B cell (primary cell): Measurements from ENCODE around the gene ADGRL4. TPM values are rescaled to one million over a fixed set of nuclear protein-coding genes. Genes with fewer than 3 reads are reported as not detected.

Experiments used
- ATAC-seq: fragments of 200-7000 bp; cut with Tn5 transposase; one replicate; pipeline ENCODE4 v1.10.0; 2021; ENCODE audit warnings: low read depth, mild to moderate bottlenecking, moderate number of reproducible peaks, moderate library complexity
- CTCF ChIA-PET: fragments of 350-600 bp; sonication (Branson Sonifier 250); formaldehyde crosslinking; loops from one replicate; lab custom pipeline; 2021; ENCODE audit warnings: antibody characterized with exemption, inconsistent platforms; lab: Charles Lee
- POLR2A ChIA-PET: fragments of 350-600 bp; sonication (Branson Sonifier 250); formaldehyde crosslinking; loops from one replicate; lab custom pipeline; 2021; ENCODE audit warnings: antibody characterized with exemption; lab: Charles Lee
- DNase-seq: peaks from one replicate; pipeline ENCODE4 v3.0.0; 2013
- H2AFZ ChIP-seq: 2 replicates; pipeline ENCODE4 v1.6.1; 2012; ENCODE audit warnings: mild to moderate bottlenecking, low read depth, low read length; ENCODE audit not compliant: insufficient read depth, poor library complexity, severe bottlenecking
- H3K27ac ChIP-seq, 2 donors: 1 replicate in 1 of 2; 2 replicates in 1 of 2; pipeline ENCODE4 v1.5.1; 2012 to 2013; ENCODE audit warnings: low read length in 2 of 2, mild to moderate bottlenecking in 2 of 2, moderate library complexity in 1 of 2
- H3K27me3 ChIP-seq, 4 experiments: fragments of 200-600 bp in 1 of 4; sonication (generic) in 1 of 4; replicated peaks in 1 of 4; 1 replicate in 2 of 4; 2 replicates in 2 of 4; pipeline versions ENCODE4 v1.6.1 to v1.7.0; 2013 to 2016; ENCODE audit warnings: low read length in 3 of 4, mild to moderate bottlenecking in 2 of 4, mixed read lengths in 1 of 4, moderate library complexity in 1 of 4; ENCODE audit not compliant: insufficient read depth in 4 of 4, control insufficient read depth in 3 of 4; ENCODE audit errors: control extremely low read depth in 1 of 4
- H3K36me3 ChIP-seq, 2 experiments: replicated peaks in 1 of 2; 1 replicate in 1 of 2; 2 replicates in 1 of 2; pipeline versions ENCODE4 v1.6.1 to v1.7.1; 2013; ENCODE audit warnings: low read length in 1 of 2; ENCODE audit not compliant: insufficient read depth in 2 of 2, control insufficient read depth in 1 of 2; ENCODE audit errors: control extremely low read depth in 1 of 2, extremely low read depth in 1 of 2
- H3K4me1 ChIP-seq, 2 donors: fragments of 200-600 bp in 1 of 2; sonication (generic) in 1 of 2; 1 replicate in 1 of 2; 2 replicates in 1 of 2; pipeline versions ENCODE4 v1.5.1 to v1.6.1; 2013 to 2017; ENCODE audit warnings: low read length in 2 of 2; ENCODE audit not compliant: control insufficient read depth in 2 of 2, insufficient read depth in 2 of 2
- H3K4me2 ChIP-seq: replicated peaks from 2 replicates; pipeline ENCODE3; 2012; ENCODE audit warnings: mild to moderate bottlenecking, low read depth, low read length; ENCODE audit not compliant: poor library complexity, severe bottlenecking
- H3K4me3 ChIP-seq, 5 experiments: fragments of 200-600 bp in 1 of 5; sonication (generic) in 1 of 5; 1 replicate in 3 of 5; 2 replicates in 2 of 5; pipeline versions ENCODE4 v1.5.1 to v1.7.0; 2011 to 2016; ENCODE audit warnings: low read length in 4 of 5, mild to moderate bottlenecking in 4 of 5, low read depth in 2 of 5, control low read depth in 1 of 5, moderate library complexity in 1 of 5; ENCODE audit not compliant: insufficient read depth in 1 of 5; ENCODE audit errors: control extremely low read depth in 1 of 5, extremely low read depth in 1 of 5
- H3K79me2 ChIP-seq: fragments of 200-600 bp; sonication (generic); one replicate; pipeline ENCODE4 v1.6.0; 2016; ENCODE audit warnings: low read length; ENCODE audit not compliant: control insufficient read depth, insufficient read depth
- H3K9ac ChIP-seq: fragments of 200-600 bp; sonication (generic); 2 replicates; pipeline ENCODE4 v1.6.1; 2017; ENCODE audit warnings: mild to moderate bottlenecking, low read length, moderate library complexity
- H3K9me3 ChIP-seq, 3 donors: one replicate each; pipeline versions ENCODE4 v1.6.1 to v1.7.1; 2013; ENCODE audit warnings: low read length in 2 of 3; ENCODE audit not compliant: control insufficient read depth in 2 of 3, insufficient read depth in 1 of 3; ENCODE audit errors: control extremely low read depth in 1 of 3
- H4K20me1 ChIP-seq: 2 replicates; pipeline ENCODE4 v1.6.0; 2012; ENCODE audit warnings: mild to moderate bottlenecking, low read length; ENCODE audit not compliant: insufficient read depth, control insufficient read depth, poor library complexity, severe bottlenecking
- H3K27ac Mint-ChIP-seq: one replicate; pipeline ENCODE4 v1.8.0; 2021; ENCODE audit warnings: mixed read lengths
- H3K27me3 Mint-ChIP-seq: one replicate; pipeline ENCODE4 v1.8.0; 2021; ENCODE audit warnings: mixed read lengths
- H3K4me1 Mint-ChIP-seq: one replicate; pipeline ENCODE4 v1.8.0; 2021; ENCODE audit warnings: mixed read lengths
- H3K4me3 Mint-ChIP-seq: one replicate; pipeline ENCODE4 v1.8.0; 2021; ENCODE audit warnings: mixed read lengths
- H3K9me3 Mint-ChIP-seq: one replicate; pipeline ENCODE4 v1.8.0; 2022; ENCODE audit warnings: mixed read lengths; ENCODE audit not compliant: insufficient read depth
- EZH2 ChIP-seq: IDR thresholded peaks from 2 replicates; pipeline ENCODE4 v1.6.1; 2012; ENCODE audit warnings: borderline replicate concordance, low read depth, mild to moderate bottlenecking, moderate library complexity, low read length; ENCODE audit not compliant: insufficient read depth, poor library complexity, severe bottlenecking
- WGBS: methylation state at CpG from one replicate; pipeline ENCODE4 v1.1.5; 2013; ENCODE audit warnings: missing lambda C conversion rate; ENCODE audit not compliant: insufficient coverage; 5-methylcytosine and 5-hydroxymethylcytosine counted together
- intact Hi-C: fragments of 100-400 bp; cut with micrococcal nuclease; formaldehyde crosslinking; loops from one replicate; pipeline ENCODE4 v1.10.0; 2022
- polyA plus RNA-seq: library from polyadenylated mRNA; depleted of rRNA; stranded (reverse); fragments of >200 nt; gene quantifications from 2 replicates; pipeline ENCODE4 v1.2.3, GENCODE V29; 2012
- total RNA-seq, 2 donors: library from RNA; stranded (reverse); fragments of 120-200 nt in 1 of 2; gene quantifications; 1 replicate in 1 of 2; 2 replicates in 1 of 2; pipeline versions ENCODE4 v1.2.3 to v1.2.4, GENCODE V29; 2013 to 2022
- TF ChIP-seq, protein P1 (sequence below): fragments of 200-600 bp; IDR thresholded peaks from one replicate; pipeline ENCODE4 v1.8.0; 2022; ENCODE audit warnings: antibody characterized with exemption, mild to moderate bottlenecking

The ADGRL4 gene
- total and polyA plus RNA-seq, 2 donors (not counting 1 experiment from before 2014, with no cell fraction given): not detected

GRCh38 chr1:79005945-79006344 is 585 bp downstream of the ADGRL4 start:
- no peak overlapping the region for H3K9ac ChIP-seq
- no peaks in the 10 kb centered on the region for H3K4me1 Mint-ChIP-seq
- H3K79me2 ChIP-seq: no peaks in the 10 kb centered on the region
- peaks cover 3% of the 10 kb centered on the region for H3K9me3 Mint-ChIP-seq
- no peak overlapping the region for H3K4me3 Mint-ChIP-seq
- CTCF ChIA-PET: no interaction called here
- H3K27me3 Mint-ChIP-seq: no peaks in the 10 kb centered on the region
- H2AFZ ChIP-seq: no peak overlapping the region
- no peak overlapping the region for H3K27ac Mint-ChIP-seq
- TF ChIP-seq EZH2: no peak
- TF ChIP-seq, protein P1, sequence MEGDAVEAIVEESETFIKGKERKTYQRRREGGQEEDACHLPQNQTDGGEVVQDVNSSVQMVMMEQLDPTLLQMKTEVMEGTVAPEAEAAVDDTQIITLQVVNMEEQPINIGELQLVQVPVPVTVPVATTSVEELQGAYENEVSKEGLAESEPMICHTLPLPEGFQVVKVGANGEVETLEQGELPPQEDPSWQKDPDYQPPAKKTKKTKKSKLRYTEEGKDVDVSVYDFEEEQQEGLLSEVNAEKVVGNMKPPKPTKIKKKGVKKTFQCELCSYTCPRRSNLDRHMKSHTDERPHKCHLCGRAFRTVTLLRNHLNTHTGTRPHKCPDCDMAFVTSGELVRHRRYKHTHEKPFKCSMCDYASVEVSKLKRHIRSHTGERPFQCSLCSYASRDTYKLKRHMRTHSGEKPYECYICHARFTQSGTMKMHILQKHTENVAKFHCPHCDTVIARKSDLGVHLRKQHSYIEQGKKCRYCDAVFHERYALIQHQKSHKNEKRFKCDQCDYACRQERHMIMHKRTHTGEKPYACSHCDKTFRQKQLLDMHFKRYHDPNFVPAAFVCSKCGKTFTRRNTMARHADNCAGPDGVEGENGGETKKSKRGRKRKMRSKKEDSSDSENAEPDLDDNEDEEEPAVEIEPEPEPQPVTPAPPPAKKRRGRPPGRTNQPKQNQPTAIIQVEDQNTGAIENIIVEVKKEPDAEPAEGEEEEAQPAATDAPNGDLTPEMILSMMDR: no peak
- POLR2A ChIA-PET: no interaction called here
- no peaks in the 10 kb centered on the region for H3K36me3 ChIP-seq
- H3K27ac ChIP-seq: no peak overlapping the region
- intact Hi-C loops: no loop called here
- H3K4me1 ChIP-seq: no peaks in the 10 kb centered on the region
- ATAC-seq: no peak
- H3K9me3 ChIP-seq: peaks cover 0 to 5% (median 0%) of the 10 kb centered on the region in 3 donors
- no peak for DNase-seq
- no peak overlapping the region for H3K4me3 ChIP-seq
- no peaks in the 10 kb centered on the region for H3K27me3 ChIP-seq
- H3K4me2 ChIP-seq: no peak overlapping the region
- no peaks in the 10 kb centered on the region for H4K20me1 ChIP-seq
- WGBS: 70% methylated on average over 2 of the region's 4 CpGs

GRCh38 chr1:79004916-79005315 is 1.6 kb downstream of the ADGRL4 start:
- no peaks in the 10 kb centered on the region for H3K27me3 Mint-ChIP-seq
- no CpG with 5 or more reads among the region's 3 CpGs for WGBS
- H3K27ac Mint-ChIP-seq: no peak overlapping the region
- Histone ChIP-seq H3K79me2 (no peaks in the 10 kb centered on the region), H2AFZ (no peak overlapping the region), H3K27me3 (no peaks in the 10 kb centered on the region), H3K4me1 (no peaks in the 10 kb centered on the region), H3K27ac (no peak overlapping the region), H3K9me3 (peaks cover 0 to 5% (median 0%) of the 10 kb centered on the region in 3 donors), H3K4me2 (no peak overlapping the region), H4K20me1 (no peaks in the 10 kb centered on the region), H3K36me3 (no peaks in the 10 kb centered on the region), H3K4me3 (no peak overlapping the region), H3K9ac (no peak overlapping the region)
- TF ChIP-seq, protein P1: no peak
- TF ChIP-seq EZH2: no peak
- H3K4me1 Mint-ChIP-seq: no peaks in the 10 kb centered on the region
- ChIA-PET POLR2A (no interaction called here), CTCF (no interaction called here)
- intact Hi-C loops: no loop called here
- DNase-seq: no peak
- ATAC-seq: no peak
- H3K9me3 Mint-ChIP-seq: peaks cover 3% of the 10 kb centered on the region
- H3K4me3 Mint-ChIP-seq: no peak overlapping the region
